Measurements from ENCODE around the gene YTHDF1. TPM values are rescaled to one million over a fixed set of nuclear protein-coding genes. Genes with fewer than 3 reads are reported as not detected.

The YTHDF1 gene
- total RNA-seq, 1 experiment from 2014 or later, result 85.4 TPM

GRCh38 chr20:63182946-63183415 is 33.0 kb downstream of the YTHDF1 start:
- no peak for TF ChIP-seq CTCF (conservative IDR thresholded peaks at IDR 0.05)
- peaks cover 2% of the 10 kb centered on the region in 2 experiments; a peak in 3 of 5 replicates for H3K9me3 Mint-ChIP-seq
- H3K27ac Mint-ChIP-seq, result no peak overlapping the region
- no peak overlapping the region for H2BK120ac ChIP-seq (ENCODE audit: low read depth, low read length, poor library complexity, severe bottlenecking)
- no peak overlapping the region for H3K23ac ChIP-seq (ENCODE audit: insufficient read length, low read depth, low read length)
- H2AFZ ChIP-seq (ENCODE audit: low read length), result no peak overlapping the region
- no peaks in the 10 kb centered on the region for H3K27me3 ChIP-seq (ENCODE audit: insufficient read depth, low read length)
- H4K20me1 ChIP-seq (ENCODE audit: control insufficient read depth, insufficient read depth, insufficient read length), result peaks cover 11% of the 10 kb centered on the region
- no peaks in the 10 kb centered on the region for H3K9me3 ChIP-seq (ENCODE audit: control insufficient read depth, low read depth, low read length)
- no peak overlapping the region for H4K8ac ChIP-seq (replicated peaks; ENCODE audit: insufficient read length, low read depth, low read length)
- H2BK5ac ChIP-seq (ENCODE audit: insufficient read length, low read length), result no peak overlapping the region
- no peak overlapping the region for H3K4ac ChIP-seq (ENCODE audit: low read depth, low read length)
- no peak overlapping the region for H3K4me3 Mint-ChIP-seq
- no peak overlapping the region for H3K27ac ChIP-seq (ENCODE audit: insufficient read length, low read depth, low read length)
- H3K4me2 ChIP-seq (ENCODE audit: insufficient read depth, insufficient read length, low read length), result no peak overlapping the region
- no peak overlapping the region for H4K5ac ChIP-seq (ENCODE audit: insufficient read length, low read depth, low read length)
- H3K36me3 Mint-ChIP-seq (ENCODE audit: insufficient read depth in 1 of 3, low read depth in 3 of 3), result peaks cover 0 to 1% (median 0%) of the 10 kb centered on the region in 3 experiments; a peak in 2 of 7 replicates
- no peaks in the 10 kb centered on the region for H3K79me2 ChIP-seq (ENCODE audit: insufficient read depth, low read length)
- H3K14ac ChIP-seq (ENCODE audit: insufficient read depth, low read length), result no peak overlapping the region
- no peak overlapping the region for H4K91ac ChIP-seq (ENCODE audit: insufficient read length, low read depth, low read length)
- H3K9ac ChIP-seq (ENCODE audit: extremely low read depth, insufficient read length, low read length), result no peak overlapping the region
- H3K56ac ChIP-seq (ENCODE audit: insufficient read length, low read depth, low read length), result no peak overlapping the region
- H3K4me1 ChIP-seq (ENCODE audit: insufficient read depth, low read length), result no peaks in the 10 kb centered on the region
- H2BK12ac ChIP-seq (ENCODE audit: insufficient read length, low read depth, low read length), result no peak overlapping the region
- H3K4me1 Mint-ChIP-seq, result peaks cover 11 to 29% of the 10 kb centered on the region in 2 experiments
- peaks cover 20% of the 10 kb centered on the region for H3K27me3 Mint-ChIP-seq (ENCODE audit: low read depth)
- H2BK20ac ChIP-seq (ENCODE audit: low read depth, low read length, poor library complexity, severe bottlenecking), result no peak overlapping the region
- no peak overlapping the region for H3K18ac ChIP-seq (ENCODE audit: insufficient read length, low read depth, low read length)
- H3K23me2 ChIP-seq (ENCODE audit: insufficient read length, low read depth, low read length, poor library complexity, severe bottlenecking), result peaks cover 2% of the 10 kb centered on the region
- DNase-seq, result no peak
- H2AK5ac ChIP-seq (ENCODE audit: insufficient read length, low read length), result no peak overlapping the region
- H2BK15ac ChIP-seq (ENCODE audit: low read depth, low read length), result no peak overlapping the region
- no peaks in the 10 kb centered on the region for H3K79me1 ChIP-seq (ENCODE audit: insufficient read depth, low read depth, low read length, poor library complexity, severe bottlenecking)
- no CpG with 5 or more reads among the region's 9 CpGs for WGBS (ENCODE audit: extremely low coverage, insufficient read length, low lambda C conversion rate)
- no peak overlapping the region for H3T11ph ChIP-seq (ENCODE audit: low read length)
